Suppressor macrophage treated with lipopolysaccharide for 1 hour (primary cell): ENCODE results near the gene FLT1.

Experiments
- DNase-seq, 3 donors: peaks; one replicate each; pipeline ENCODE4 v3.0.0-alpha.2; 2020 to 2022

The FLT1 gene, protein sequence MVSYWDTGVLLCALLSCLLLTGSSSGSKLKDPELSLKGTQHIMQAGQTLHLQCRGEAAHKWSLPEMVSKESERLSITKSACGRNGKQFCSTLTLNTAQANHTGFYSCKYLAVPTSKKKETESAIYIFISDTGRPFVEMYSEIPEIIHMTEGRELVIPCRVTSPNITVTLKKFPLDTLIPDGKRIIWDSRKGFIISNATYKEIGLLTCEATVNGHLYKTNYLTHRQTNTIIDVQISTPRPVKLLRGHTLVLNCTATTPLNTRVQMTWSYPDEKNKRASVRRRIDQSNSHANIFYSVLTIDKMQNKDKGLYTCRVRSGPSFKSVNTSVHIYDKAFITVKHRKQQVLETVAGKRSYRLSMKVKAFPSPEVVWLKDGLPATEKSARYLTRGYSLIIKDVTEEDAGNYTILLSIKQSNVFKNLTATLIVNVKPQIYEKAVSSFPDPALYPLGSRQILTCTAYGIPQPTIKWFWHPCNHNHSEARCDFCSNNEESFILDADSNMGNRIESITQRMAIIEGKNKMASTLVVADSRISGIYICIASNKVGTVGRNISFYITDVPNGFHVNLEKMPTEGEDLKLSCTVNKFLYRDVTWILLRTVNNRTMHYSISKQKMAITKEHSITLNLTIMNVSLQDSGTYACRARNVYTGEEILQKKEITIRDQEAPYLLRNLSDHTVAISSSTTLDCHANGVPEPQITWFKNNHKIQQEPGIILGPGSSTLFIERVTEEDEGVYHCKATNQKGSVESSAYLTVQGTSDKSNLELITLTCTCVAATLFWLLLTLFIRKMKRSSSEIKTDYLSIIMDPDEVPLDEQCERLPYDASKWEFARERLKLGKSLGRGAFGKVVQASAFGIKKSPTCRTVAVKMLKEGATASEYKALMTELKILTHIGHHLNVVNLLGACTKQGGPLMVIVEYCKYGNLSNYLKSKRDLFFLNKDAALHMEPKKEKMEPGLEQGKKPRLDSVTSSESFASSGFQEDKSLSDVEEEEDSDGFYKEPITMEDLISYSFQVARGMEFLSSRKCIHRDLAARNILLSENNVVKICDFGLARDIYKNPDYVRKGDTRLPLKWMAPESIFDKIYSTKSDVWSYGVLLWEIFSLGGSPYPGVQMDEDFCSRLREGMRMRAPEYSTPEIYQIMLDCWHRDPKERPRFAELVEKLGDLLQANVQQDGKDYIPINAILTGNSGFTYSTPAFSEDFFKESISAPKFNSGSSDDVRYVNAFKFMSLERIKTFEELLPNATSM (N-terminal part only)

GRCh38 chr13:28494778-28495537, at the start of gene FLT1:
TSS of gene FLT1 (minus strand) at chr13:28495128. CDS start at chr13:28494843, 285 bp downstream.
- DNase-seq = peak; percentile 78 to 88 (median 81)

DNA sequence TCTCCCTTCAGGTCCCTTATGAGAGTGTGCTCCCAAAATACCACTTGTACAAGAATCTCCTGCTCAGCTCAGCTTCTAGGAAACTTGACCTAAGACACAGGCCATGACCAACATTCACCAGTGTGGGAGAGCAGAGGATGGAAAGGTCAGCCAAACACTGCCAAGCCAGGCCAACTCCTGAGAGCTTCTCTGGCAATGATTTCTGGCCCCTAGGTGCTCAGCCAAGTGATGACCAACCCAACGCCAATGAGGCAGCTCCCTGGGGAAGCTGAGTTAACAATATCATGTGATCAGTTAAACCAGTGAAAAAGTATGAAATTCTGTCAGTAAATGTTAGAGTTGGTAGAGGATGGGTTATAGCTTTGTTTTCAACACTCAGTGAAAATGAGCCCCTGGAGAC, 49.1 kb upstream of the FLT1 start:
- no peak for DNase-seq

GRCh38 chr13:28542804-28543203, 47.9 kb upstream of the FLT1 start:
- no peak for DNase-seq

DNA sequence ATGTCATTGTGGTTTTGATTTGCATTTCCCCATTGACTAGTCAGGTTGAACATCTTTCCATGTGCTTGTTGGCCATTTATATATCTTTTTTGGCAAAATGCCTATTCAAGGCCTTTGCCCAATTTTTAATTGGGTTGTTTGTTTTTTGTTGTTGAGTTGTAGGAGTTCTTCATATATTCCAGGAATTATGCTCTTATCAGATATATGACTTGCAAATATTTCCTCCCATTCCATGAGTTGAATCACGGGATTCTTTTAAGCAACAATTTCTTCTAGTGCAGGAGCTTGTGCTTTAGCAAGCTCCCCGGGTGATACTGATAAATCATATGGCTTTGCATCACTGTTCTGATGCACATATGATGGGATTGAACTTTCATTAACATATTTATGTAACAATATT, 47.0 kb upstream of the FLT1 start:
- DNase-seq = no peak

- no peak for DNase-seq
Measured at GRCh38 chr13:28540612-28541011, 45.7 kb upstream of the FLT1 start.

- DNase-seq = peak in 1 of 3 donors; percentile 30
Measured at GRCh38 chr13:28539625-28540286, 44.8 kb upstream of the FLT1 start.

DNA sequence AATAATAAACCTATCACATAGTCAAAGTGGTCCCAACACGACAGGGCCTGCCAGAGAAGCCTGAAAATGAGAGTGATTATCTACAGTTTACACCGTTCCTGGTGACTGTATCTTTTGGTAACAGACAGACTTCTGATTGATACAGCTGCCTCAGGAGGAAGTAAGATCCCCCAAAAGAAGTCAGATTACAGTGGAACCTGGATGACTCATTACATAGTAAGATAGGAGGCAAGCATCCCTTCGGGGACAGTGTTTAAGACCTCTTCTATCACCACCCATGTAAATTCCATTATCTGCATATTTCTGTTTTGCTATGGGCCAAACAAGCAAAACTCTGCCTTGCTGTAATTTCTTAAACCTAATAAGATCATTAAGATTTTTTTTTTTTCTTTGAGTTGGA, 44.0 kb upstream of the FLT1 start:
- no peak for DNase-seq

- DNase-seq = peak; percentile 20 to 57 (median 55)
Measured at GRCh38 chr13:28537171-28537570, 42.2 kb upstream of the FLT1 start.

GRCh38 chr13:28536371-28536770, 41.4 kb upstream of the FLT1 start:
- DNase-seq = no peak

DNA sequence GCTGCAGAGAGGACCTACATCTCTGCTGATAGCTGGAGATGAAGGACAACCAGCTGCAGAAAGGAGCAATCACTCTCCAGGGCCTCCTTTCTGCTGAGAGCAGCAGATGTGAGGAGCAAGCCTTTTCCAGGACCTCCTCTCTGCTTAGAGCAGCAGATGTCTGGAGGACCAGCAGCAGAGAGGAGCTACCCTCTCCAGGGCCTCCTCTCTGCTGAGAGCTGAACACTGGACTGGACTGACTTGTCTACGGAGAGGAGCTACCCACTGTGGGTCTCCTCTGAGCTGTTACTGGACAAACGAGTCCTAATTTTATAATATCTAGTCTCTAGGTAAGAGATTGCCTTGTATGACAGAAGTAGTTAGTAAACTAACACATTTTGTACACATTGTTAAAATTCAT, 40.8 kb upstream of the FLT1 start:
- DNase-seq = no peak

- no peak for DNase-seq
Measured at GRCh38 chr13:28534801-28535200, 39.9 kb upstream of the FLT1 start.

GRCh38 chr13:28534210-28534609, 39.3 kb upstream of the FLT1 start:
- no peak for DNase-seq

- DNase-seq = no peak
Measured at GRCh38 chr13:28533441-28534166, 38.7 kb upstream of the FLT1 start.

- peak in 1 of 3 donors; percentile 31 for DNase-seq
Measured at GRCh38 chr13:28533125-28533436, 38.2 kb upstream of the FLT1 start.

DNA sequence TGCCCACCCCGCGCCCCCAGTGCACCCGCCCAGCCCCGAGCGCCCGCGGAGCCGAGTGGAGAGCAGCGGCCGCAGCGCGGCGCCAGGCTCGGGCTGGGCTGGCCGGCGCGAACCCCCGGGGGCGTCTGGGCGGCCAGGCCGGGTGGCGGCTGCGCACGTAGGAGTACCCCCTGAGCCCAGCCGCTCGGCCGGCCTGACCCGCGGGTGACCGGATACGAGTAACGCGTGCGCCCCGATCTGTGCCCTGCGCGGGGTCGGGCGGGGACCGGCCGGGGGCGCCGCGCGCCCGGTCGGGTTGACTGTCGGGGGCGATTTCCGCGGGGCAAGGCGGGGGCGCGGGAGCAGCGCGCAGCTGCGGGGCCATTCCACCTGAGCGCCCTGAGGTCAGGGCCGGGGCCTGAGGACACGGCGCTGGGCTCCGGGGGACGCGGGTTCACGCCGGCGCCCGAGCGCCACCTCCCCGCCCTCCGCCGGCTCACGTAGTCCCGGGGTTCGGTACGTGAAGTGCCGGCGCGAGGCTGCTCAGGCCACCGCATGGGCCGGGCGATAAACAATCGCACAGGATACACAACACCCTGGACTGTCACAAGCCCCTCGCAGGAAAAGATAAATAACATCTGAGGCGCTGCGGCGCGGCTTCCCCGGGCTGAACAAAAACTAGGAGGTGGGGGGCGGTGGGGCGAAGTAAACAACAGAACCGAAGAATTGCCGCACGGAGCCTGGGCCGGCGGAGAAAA, 37.6 kb upstream of the FLT1 start:
- peak in 2 of 3 donors; percentile 24 to 58 for DNase-seq

- peak in 2 of 3 donors; percentile 28 to 54 for DNase-seq
Measured at GRCh38 chr13:28531845-28532387, 37.0 kb upstream of the FLT1 start.

DNA sequence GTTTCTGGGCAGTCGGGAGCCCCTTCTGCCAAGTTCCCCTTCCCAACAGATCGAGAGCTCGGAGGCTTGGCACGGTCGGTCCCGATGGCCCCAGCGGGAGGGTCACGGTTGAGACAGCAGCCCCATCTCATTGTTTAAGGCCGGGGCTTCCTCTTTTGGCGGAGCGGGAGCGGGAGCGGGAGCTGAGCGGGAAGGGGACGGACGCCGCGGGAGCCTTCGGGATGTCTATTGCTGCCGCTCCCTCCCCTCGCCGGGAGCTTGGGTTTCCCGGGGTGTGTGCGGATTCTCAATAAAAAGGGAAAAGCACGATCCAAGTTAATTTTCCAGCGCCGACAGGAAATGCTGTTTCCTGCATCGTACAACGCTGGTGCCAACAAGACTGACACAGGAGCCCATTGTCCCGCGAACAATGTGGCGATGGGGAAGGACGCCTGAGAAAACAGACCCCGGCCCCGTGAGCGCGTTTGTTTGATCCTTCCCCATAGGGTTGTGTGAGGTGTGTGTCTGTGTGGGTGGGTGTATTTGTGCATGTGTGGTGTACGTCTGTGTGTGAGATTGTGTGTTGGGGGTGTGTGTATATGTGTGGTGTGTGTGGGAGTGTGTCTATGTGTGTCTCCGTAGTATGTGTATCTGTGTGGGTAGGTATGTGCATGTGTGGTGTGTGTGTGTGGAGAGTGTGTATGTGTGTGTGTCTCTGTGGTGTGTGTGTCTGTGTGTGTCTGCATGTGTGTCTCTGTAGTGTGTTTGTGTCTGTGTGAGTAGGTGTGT, 36.3 kb upstream of the FLT1 start:
- DNase-seq = peak; percentile 51 to 66 (median 59)

DNA sequence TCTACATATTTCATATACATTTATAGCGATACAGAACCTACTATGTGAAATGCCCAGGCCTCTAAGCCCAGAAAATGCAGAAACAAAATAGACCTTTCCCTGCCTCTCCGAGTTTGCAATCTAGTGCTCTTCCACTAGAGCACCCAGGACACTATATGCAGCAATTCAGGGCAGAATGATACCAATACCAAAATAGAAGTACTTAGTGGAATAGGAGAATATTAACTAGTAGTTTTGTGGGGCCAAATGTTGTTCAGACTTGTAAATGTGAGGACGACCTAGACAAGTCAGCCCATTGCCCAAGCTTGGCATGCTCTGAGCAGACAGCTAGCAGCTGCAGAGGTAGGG, 35.8 kb upstream of the FLT1 start:
- DNase-seq = no peak

GRCh38 chr13:28529836-28530235, 34.9 kb upstream of the FLT1 start:
- DNase-seq = peak; percentile 63 to 77 (median 76)
